Keratinocyte (primary cell): Measurements from ENCODE around the gene MAGI2. TPM values are rescaled to one million over a fixed set of nuclear protein-coding genes. Genes with fewer than 3 reads are reported as not detected.

Source experiments
- DNase-seq: peaks from one replicate; pipeline ENCODE4 v3.0.0-alpha.2; 2011; ENCODE audit warnings: low read depth, missing footprints, low spot score
- FAIRE-seq: peaks from 2 replicates; lab custom pipeline; 2011; peaks lifted over from hg19 to GRCh38; lab: Jason Lieb, UNC
- H2AFZ ChIP-seq: 2 replicates; pipeline ENCODE4 v1.6.0; 2012; ENCODE audit warnings: low read length, control low read depth, inconsistent platforms; ENCODE audit not compliant: control insufficient read depth
- H3K27ac ChIP-seq: 2 replicates; pipeline ENCODE4 v1.5.1; 2011; ENCODE audit warnings: low read length; ENCODE audit not compliant: control insufficient read depth, insufficient read depth
- H3K27me3 ChIP-seq: 3 replicates; pipeline ENCODE4 v1.6.0; 2011; ENCODE audit warnings: low read length; ENCODE audit not compliant: control insufficient read depth, insufficient read depth; ENCODE audit errors: extremely low read depth
- H3K36me3 ChIP-seq, 2 experiments: 2 replicates in 1 of 2; 3 replicates in 1 of 2; pipeline ENCODE4 v1.5.1; 2011; ENCODE audit warnings: low read length in 2 of 2, mild to moderate bottlenecking in 1 of 2; ENCODE audit not compliant: control insufficient read depth in 2 of 2, insufficient read depth in 2 of 2; ENCODE audit errors: extremely low read depth in 1 of 2
- H3K4me1 ChIP-seq: 3 replicates; pipeline ENCODE4 v1.5.1; 2011; ENCODE audit warnings: low read length; ENCODE audit not compliant: control insufficient read depth, insufficient read depth; ENCODE audit errors: extremely low read depth
- H3K4me2 ChIP-seq: 3 replicates; pipeline ENCODE4 v1.6.0; 2011; ENCODE audit warnings: low read depth, low read length; ENCODE audit not compliant: control insufficient read depth, insufficient read depth; ENCODE audit errors: extremely low read depth
- H3K4me3 ChIP-seq, 3 experiments: fragments of 200-600 bp in 1 of 3; sonication (generic) in 1 of 3; 2 replicates in 2 of 3; 3 replicates in 1 of 3; pipeline ENCODE4 v1.5.1; 2011 to 2016; ENCODE audit warnings: low read length in 3 of 3, mild to moderate bottlenecking in 3 of 3, control low read depth in 2 of 3, inconsistent platforms in 1 of 3, low read depth in 1 of 3, mixed read lengths in 1 of 3, mixed run types in 1 of 3, moderate library complexity in 1 of 3; ENCODE audit not compliant: control insufficient read depth in 2 of 3, insufficient read depth in 2 of 3; ENCODE audit errors: extremely low read depth in 1 of 3
- H3K79me2 ChIP-seq: 2 replicates; pipeline ENCODE4 v1.6.0; 2012; ENCODE audit warnings: low read length; ENCODE audit not compliant: control insufficient read depth, insufficient read depth
- H3K9ac ChIP-seq: 3 replicates; pipeline ENCODE4 v1.6.0; 2011; ENCODE audit warnings: low read length; ENCODE audit not compliant: control insufficient read depth, insufficient read depth; ENCODE audit errors: extremely low read depth
- H3K9me1 ChIP-seq: 3 replicates; pipeline ENCODE4 v1.6.0; 2011; ENCODE audit warnings: low read length; ENCODE audit not compliant: control insufficient read depth, insufficient read depth; ENCODE audit errors: extremely low read depth
- H3K9me3 ChIP-seq: 2 replicates; pipeline ENCODE4 v1.5.1; 2012; ENCODE audit warnings: low read depth, low read length; ENCODE audit not compliant: control insufficient read depth
- H4K20me1 ChIP-seq: 3 replicates; pipeline ENCODE4 v1.6.0; 2011; ENCODE audit warnings: low read length; ENCODE audit not compliant: control insufficient read depth, insufficient read depth; ENCODE audit errors: extremely low read depth
- CTCF ChIP-seq, 3 experiments: IDR thresholded peaks in 1 of 3; conservative IDR thresholded peaks in 1 of 3; optimal IDR thresholded peaks in 1 of 3; 2 replicates in 2 of 3; 3 replicates in 1 of 3; pipeline versions ENCODE3 to v1.5.1; 2011; ENCODE audit warnings: low read length in 3 of 3, mild to moderate bottlenecking in 3 of 3, moderate library complexity in 2 of 3, control low read depth in 1 of 3, inconsistent platforms in 1 of 3; ENCODE audit not compliant: insufficient read depth in 2 of 3; ENCODE audit errors: extremely low read depth in 1 of 3
- EZH2 ChIP-seq: IDR thresholded peaks from one replicate; pipeline ENCODE4 v1.6.1; 2012; ENCODE audit warnings: inconsistent platforms, mild to moderate bottlenecking, low read length, moderate library complexity
- dilution Hi-C: fragments of 300-500 bp; cut with MboI; formaldehyde crosslinking; loops from one replicate; pipeline ENCODE4 v1.7.0; 2020; ENCODE audit warnings: low sequenced_read_pairs; ENCODE audit not compliant: extremely low pct_ligation_motif_present
- polyA plus RNA-seq, 5 experiments: library from polyadenylated mRNA; depleted of rRNA in 3 of 5; stranded (reverse) in 3 of 5; stranded (forward) in 1 of 5; unstranded in 1 of 5; fragments of >200 nt; gene quantifications; 1 replicate in 1 of 5; 2 replicates in 3 of 5; 3 replicates in 1 of 5; pipeline versions ENCODE4 v1.2.1 to v1.2.3, GENCODE V29; 2011 to 2012; ENCODE audit warnings: missing spikeins in 2 of 5, low read depth in 1 of 5, low replicate concordance in 1 of 5

Gene MAGI2
- polyA plus RNA-seq, 1 donor (not counting 4 experiments of a cell fraction or from before 2014, with no cell fraction given): 0.07 TPM

GRCh38 chr7:79308192-79308591, 145.3 kb downstream of the MAGI2 start:
- Histone ChIP-seq H3K9ac (no peak overlapping the region), H3K27ac (no peak overlapping the region), H3K9me3 (no peaks in the 10 kb centered on the region), H4K20me1 (no peaks in the 10 kb centered on the region), H3K4me2 (no peak overlapping the region), H3K79me2 (no peaks in the 10 kb centered on the region), H2AFZ (no peak overlapping the region), H3K27me3 (no peaks in the 10 kb centered on the region), H3K4me3 (no peak overlapping the region), H3K4me1 (no peaks in the 10 kb centered on the region), H3K9me1 (no peaks in the 10 kb centered on the region), H3K36me3 (no peaks in the 10 kb centered on the region)
- peak; percentile 57 for FAIRE-seq
- DNase-seq: no peak
- TF ChIP-seq CTCF (optimal IDR thresholded peaks at IDR 0.05 in 1 of 3, IDR thresholded peaks at IDR 0.05 in 1 of 3, conservative IDR thresholded peaks at IDR 0.05 in 1 of 3; ENCODE audit: extremely low read depth in 1 of 3, insufficient read depth in 2 of 3, low read length in 3 of 3): peak; percentile 27 to 36 (median 31)
- TF ChIP-seq EZH2: no peak
- dilution Hi-C loops: no loop called here

- Histone ChIP-seq H4K20me1 (no peaks in the 10 kb centered on the region), H3K27me3 (no peaks in the 10 kb centered on the region), H2AFZ (no peak overlapping the region), H3K4me2 (no peak overlapping the region), H3K36me3 (no peaks in the 10 kb centered on the region), H3K27ac (no peak overlapping the region), H3K9me1 (no peaks in the 10 kb centered on the region), H3K9ac (no peak overlapping the region), H3K4me1 (no peaks in the 10 kb centered on the region), H3K79me2 (no peaks in the 10 kb centered on the region), H3K9me3 (no peaks in the 10 kb centered on the region), H3K4me3 (no peak overlapping the region)
- no peak for TF ChIP-seq CTCF (optimal IDR thresholded peaks at IDR 0.05 in 1 of 3, IDR thresholded peaks at IDR 0.05 in 1 of 3, conservative IDR thresholded peaks at IDR 0.05 in 1 of 3; ENCODE audit: extremely low read depth in 1 of 3, insufficient read depth in 2 of 3, low read length in 3 of 3)
- dilution Hi-C loops: no loop called here
- DNase-seq (no peak), FAIRE-seq (no peak)
Observed at GRCh38 chr7:79307376-79307775, 146.1 kb downstream of the MAGI2 start.
